Measurements from ENCODE around the gene PTPRD. TPM values are rescaled to one million over a fixed set of nuclear protein-coding genes. Genes with fewer than 3 reads are reported as not detected.

Gene PTPRD
- total and polyA plus RNA-seq, 2 of the 4 experiments (the other 2 are of a cell fraction), result 0.07 to 0.18 TPM

DNA sequence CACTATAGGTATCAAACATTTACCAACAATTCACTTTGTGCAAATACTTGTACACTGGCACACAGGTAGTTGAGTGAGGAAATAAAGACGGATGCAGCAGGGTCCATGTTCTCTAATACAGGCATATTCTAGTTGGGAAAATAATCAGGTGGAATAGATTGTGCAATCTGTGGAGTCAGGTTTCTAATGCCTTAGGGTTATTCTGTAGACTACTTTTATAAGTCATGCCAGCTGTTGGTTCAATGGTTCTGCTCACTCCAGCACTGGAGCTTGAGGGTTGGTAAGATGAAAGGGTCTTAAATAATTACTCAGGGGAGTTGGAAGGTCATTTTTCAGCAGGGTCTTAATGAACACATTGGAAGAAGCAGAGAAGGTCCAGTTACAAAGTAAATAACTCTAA lies 2123.0 kb downstream of the PTPRD start:
- Histone ChIP-seq H4K91ac (ENCODE audit: insufficient read depth, low read depth, low read length) (no peak overlapping the region), H3K18ac (ENCODE audit: low read depth, low read length) (no peak overlapping the region), H2AFZ (replicated peaks; ENCODE audit: low read length, poor library complexity) (no peak overlapping the region), H2AK5ac (ENCODE audit: low read depth, low read length) (no peak overlapping the region), H3K23ac (ENCODE audit: low read depth, low read length) (no peak overlapping the region), H2BK120ac (ENCODE audit: low read depth, low read length) (no peak overlapping the region), H2AK9ac (replicated peaks; ENCODE audit: low read depth, low read length, poor library complexity) (no peak overlapping the region), H3K4me3 (ENCODE audit: insufficient read depth, low read depth, low read length) (no peak overlapping the region), H3K4me2 (ENCODE audit: low read depth, low read length) (no peak overlapping the region), H3K27ac (ENCODE audit: insufficient read depth, low read length) (no peak overlapping the region), H3K56ac (ENCODE audit: extremely low read depth, insufficient read depth, low read length) (no peak overlapping the region), H2BK5ac (ENCODE audit: low read depth, low read length, poor library complexity, severe bottlenecking) (no peak overlapping the region), H3K9me1 (ENCODE audit: insufficient read depth, low read length) (no peaks in the 10 kb centered on the region), H3K14ac (replicated peaks; ENCODE audit: low read depth, low read length) (no peak overlapping the region), H2BK15ac (ENCODE audit: low read depth, low read length) (no peak overlapping the region), H3K79me1 (ENCODE audit: low read depth in 1 of 2, low read length in 2 of 2) (no peaks in the 10 kb centered on the region), H3K9me3 (ENCODE audit: control insufficient read depth, insufficient read depth, low read length) (peaks cover 4% of the 10 kb centered on the region), H4K20me1 (ENCODE audit: insufficient read depth, low read length) (no peaks in the 10 kb centered on the region), H3K27me3 (ENCODE audit: control insufficient read depth, insufficient read depth, low read length) (no peaks in the 10 kb centered on the region), H3K4me1 (ENCODE audit: control insufficient read depth, insufficient read depth, low read length) (no peaks in the 10 kb centered on the region), H4K8ac (ENCODE audit: low read depth in 2 of 2, low read length in 2 of 2) (no peak overlapping the region), H2BK20ac (ENCODE audit: low read depth, low read length) (no peak overlapping the region), H3K9ac (ENCODE audit: low read depth, low read length) (no peak overlapping the region), H4K5ac (ENCODE audit: low read depth, low read length) (no peak overlapping the region), H3K4ac (ENCODE audit: low read depth, low read length) (no peak overlapping the region), H3K36me3 (ENCODE audit: control insufficient read depth, insufficient read depth, low read length) (no peaks in the 10 kb centered on the region)
- DNase-seq (no peak), ATAC-seq (ENCODE audit: low read depth) (no peak)
- intact Hi-C loops (cut with micrococcal nuclease) (loop anchor here (5.0 to 10.0 kb wide), 2 partner anchors 365 to 407 kb away; no protein-coding TSS in a partner anchor), in situ Hi-C loops (cut with MboI; ENCODE audit: low sequenced_read_pairs) (no loop called here), dilution Hi-C loops (cut with HindIII; ENCODE audit: low sequenced_read_pairs, unreplicated experiment) (no loop called here)
- TF ChIP-seq MAFK (IDR thresholded peaks at IDR 0.05; ENCODE audit: low read depth, low read length) (no peak), MAZ (IDR thresholded peaks at IDR 0.05; ENCODE audit: borderline replicate concordance, low read depth, low read length) (no peak), MXI1 (IDR thresholded peaks at IDR 0.05; ENCODE audit: borderline replicate concordance, low read depth, low read length) (no peak), FOS (IDR thresholded peaks at IDR 0.05; ENCODE audit: low read depth, low read length) (no peak), CEBPB (IDR thresholded peaks at IDR 0.05; ENCODE audit: low read depth, low read length) (no peak), CHD1 (IDR thresholded peaks at IDR 0.05; ENCODE audit: low read depth, low read length) (no peak), SMC3 (IDR thresholded peaks at IDR 0.05; ENCODE audit: low read depth, low read length) (no peak), RCOR1 (IDR thresholded peaks at IDR 0.05; ENCODE audit: insufficient replicate concordance, low read length) (no peak), POLR2A (IDR thresholded peaks at IDR 0.05; ENCODE audit: low read depth, low read length) (no peak), RFX5 (IDR thresholded peaks at IDR 0.05; ENCODE audit: low read depth, low read length) (no peak), BHLHE40 (IDR thresholded peaks at IDR 0.05; ENCODE audit: low read depth, low read length) (no peak)
- TF ChIP-seq, protein P1, sequence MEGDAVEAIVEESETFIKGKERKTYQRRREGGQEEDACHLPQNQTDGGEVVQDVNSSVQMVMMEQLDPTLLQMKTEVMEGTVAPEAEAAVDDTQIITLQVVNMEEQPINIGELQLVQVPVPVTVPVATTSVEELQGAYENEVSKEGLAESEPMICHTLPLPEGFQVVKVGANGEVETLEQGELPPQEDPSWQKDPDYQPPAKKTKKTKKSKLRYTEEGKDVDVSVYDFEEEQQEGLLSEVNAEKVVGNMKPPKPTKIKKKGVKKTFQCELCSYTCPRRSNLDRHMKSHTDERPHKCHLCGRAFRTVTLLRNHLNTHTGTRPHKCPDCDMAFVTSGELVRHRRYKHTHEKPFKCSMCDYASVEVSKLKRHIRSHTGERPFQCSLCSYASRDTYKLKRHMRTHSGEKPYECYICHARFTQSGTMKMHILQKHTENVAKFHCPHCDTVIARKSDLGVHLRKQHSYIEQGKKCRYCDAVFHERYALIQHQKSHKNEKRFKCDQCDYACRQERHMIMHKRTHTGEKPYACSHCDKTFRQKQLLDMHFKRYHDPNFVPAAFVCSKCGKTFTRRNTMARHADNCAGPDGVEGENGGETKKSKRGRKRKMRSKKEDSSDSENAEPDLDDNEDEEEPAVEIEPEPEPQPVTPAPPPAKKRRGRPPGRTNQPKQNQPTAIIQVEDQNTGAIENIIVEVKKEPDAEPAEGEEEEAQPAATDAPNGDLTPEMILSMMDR (conservative IDR thresholded peaks at IDR 0.05; ENCODE audit: low read depth, low read length), result no peak
- TF ChIP-seq, protein P2, sequence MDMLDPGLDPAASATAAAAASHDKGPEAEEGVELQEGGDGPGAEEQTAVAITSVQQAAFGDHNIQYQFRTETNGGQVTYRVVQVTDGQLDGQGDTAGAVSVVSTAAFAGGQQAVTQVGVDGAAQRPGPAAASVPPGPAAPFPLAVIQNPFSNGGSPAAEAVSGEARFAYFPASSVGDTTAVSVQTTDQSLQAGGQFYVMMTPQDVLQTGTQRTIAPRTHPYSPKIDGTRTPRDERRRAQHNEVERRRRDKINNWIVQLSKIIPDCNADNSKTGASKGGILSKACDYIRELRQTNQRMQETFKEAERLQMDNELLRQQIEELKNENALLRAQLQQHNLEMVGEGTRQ (IDR thresholded peaks at IDR 0.05; ENCODE audit: low read depth, low read length), result no peak
- no TSS peak for BruUV-seq (replicated peaks)
- ChIA-PET CTCF (no interaction called here), POLR2A (ENCODE audit: unreplicated experiment) (no interaction called here)
- WGBS, 2 experiments (ENCODE audit: extremely low coverage in 2 of 2, insufficient read length in 1 of 2), result no CpG with 5 or more reads among the region's 1 CpG
